HG03175 (cell line): ENCODE results near the gene BRD9.
A peak's percentile ranks its signal among the peaks of the same experiment; 100 is the strongest.
"Not testable (repeated sequence)": the region's sequence is repeated elsewhere in the genome, so short reads cannot be mapped to it uniquely, and the experiment has no call there.

ENCODE experiments used
- ATAC-seq: cut with Tn5 transposase; IDR thresholded peaks from one replicate; pipeline ENCODE4 v1.9.1; 2021; ENCODE audit warnings: mild to moderate bottlenecking, moderate library complexity; ENCODE audit not compliant: unreplicated experiment

BRD9 gene

GRCh38 chr5:923281-923873, 30.8 kb upstream of the BRD9 start:
- ATAC-seq: peak; percentile 74

DNA sequence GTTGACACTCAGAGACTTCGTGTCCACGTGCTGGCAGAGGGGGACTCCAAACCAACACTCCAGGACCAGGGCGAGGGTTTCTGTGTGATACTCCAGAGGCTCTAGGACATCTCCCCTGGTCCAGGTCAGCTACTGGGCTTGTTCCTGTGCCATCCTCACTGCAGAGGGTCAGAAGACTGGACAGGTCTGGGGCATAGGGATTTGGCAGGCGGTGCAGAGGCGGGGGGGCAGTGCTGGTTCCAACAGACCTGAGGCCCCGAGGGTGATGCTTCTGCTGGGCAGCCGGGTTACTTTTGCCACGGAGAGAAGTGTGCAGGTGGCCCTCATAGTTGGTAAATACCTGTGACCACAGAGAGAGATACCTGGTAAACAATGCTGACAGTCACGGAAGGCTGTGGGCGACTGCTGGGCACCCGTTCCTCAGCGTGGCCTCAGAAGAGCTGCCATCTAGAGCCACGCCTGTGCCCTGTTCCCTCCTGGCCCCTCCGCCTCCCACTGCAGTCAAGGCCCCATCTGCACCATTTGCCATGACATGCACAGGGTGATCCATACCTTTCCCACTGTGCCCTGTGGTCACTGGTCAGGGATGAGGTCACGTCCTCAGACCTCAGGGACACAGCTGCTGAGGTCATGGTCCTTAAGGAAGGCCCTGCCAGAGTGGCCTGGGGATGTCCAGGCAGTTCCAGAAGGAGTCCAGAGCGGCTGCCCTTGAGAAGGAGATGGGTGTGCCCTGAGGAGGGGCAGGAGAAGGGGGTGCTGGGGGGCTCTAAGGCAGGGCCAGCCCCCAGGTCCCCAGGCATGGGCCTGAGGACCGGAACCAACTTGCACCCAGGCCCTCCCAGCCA, 30.1 kb upstream of the BRD9 start:
- ATAC-seq: no peak

DNA sequence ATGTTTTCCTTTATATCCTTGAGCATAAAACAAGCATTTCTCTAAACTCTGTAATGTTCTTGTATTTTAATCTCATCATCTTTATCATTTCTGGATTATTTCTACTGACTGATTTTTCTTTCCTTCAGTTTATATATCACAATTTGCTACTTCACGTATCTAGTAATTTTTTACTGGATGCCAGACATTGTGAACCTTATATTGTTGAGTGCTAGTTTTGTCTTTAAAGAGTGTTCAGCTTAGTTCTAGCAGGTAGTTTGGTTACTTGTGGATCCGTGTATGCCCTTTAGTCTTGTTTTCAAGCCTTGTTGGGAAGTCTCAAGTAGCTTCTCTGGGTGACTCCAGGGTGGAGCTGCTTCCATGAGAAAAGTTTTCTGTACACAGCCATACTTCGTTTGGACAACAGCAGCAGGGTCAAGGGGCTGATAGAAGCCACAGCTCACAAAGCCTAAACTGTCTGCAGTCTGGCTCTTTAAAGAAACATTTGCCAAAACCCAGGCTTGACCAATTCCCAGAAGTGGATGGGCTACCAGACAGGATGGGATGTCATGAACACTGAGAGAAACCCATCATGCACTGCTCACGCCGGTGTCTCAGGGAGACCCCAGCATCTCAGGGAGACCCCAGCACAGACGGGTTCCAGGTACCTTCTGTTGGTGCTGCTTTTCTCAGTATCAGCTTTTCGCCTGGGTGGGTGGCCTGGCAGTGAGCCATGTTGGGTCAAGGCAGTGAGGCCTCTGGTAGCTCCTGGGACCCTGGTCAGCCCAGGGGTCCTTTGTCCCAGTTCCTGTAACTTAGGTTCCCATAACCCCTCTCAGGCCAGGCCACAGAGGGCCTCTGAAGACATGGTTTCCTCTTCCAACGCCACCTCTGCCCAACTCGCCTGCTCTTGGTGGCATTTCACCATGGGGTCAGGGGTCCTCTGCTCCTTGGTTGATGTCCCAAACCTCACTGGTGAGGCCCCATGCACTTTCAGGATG, 29.1 kb upstream of the BRD9 start:
- ATAC-seq: no peak

GRCh38 chr5:920321-920720, 27.7 kb upstream of the BRD9 start:
- ATAC-seq: no peak

DNA sequence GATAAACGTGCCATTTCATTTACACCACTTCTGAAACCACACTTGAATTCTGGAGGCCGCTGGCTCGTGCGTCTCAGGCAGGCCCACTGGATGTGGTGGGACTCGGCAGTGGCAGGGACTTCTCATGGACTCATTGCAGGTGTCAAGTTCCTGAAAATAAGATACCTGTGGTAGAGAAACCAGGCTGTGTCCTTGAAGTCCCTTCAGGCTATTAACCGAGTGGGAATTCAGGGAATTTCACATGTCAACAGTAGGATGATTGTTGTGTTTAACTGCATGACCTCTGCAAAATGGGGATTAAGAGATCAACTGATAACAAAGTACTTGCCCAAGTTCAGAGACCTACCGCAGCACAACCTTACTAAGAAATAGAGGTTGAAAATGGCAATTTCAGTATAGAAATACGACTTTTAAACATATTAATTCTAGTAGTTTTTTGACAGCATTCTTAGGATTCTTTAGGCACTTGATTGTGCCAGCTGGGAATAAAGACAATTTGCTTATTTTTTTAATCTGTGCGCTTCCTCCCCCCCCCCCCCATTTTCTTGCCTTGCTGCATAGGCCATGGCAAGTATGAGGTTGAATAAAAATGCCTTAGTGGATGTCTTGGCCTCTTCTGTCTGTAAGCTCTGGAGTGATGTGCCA, 26.9 kb upstream of the BRD9 start:
- no peak for ATAC-seq

- not testable (repeated sequence) for ATAC-seq
These were observed 26.1 kb upstream of the BRD9 start for GRCh38 chr5:918717-919116.

GRCh38 chr5:916441-917293, 24.1 kb upstream of the BRD9 start:
- ATAC-seq: no peak

DNA sequence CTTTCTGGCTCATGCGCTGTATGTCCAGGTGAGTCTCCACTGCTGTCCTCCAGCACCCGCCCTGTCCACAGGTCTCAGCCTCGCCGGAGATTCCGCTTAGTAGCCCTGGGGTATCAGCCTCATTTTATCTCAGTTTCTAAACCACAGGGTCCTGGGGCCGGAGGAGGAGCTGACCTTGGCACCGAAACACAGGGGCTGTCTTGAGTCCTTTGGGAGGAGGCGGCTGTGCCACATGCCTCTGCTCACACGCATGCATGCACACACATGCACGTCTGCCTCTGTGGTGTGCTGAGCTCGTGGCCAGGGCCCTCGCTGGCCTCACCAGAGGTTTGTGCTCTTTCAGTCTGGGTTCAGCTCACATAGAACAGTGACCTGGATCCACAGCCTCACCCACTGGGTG, 23.3 kb upstream of the BRD9 start:
- no peak for ATAC-seq

- ATAC-seq: not testable (repeated sequence)
These were observed 22.7 kb upstream of the BRD9 start for GRCh38 chr5:915346-915745.

DNA sequence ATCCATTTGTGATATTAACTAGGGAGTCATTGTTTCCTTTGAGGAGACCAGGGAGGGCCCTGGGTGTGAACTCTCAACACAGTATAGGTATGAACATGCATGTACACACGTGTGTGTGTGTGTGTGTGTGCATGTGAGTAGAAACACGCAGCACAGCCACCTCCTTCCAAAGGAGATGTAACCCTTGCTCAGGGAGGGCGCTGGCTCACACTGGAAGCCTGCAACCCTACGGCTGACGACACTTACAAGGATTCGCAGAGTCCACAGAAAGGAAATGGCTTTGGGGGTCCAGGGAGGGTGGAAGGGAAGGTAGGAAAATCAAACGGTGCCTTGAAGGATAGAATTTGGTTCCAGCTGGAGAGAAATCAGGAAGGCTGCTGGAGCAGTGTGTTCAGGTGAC, 22.0 kb upstream of the BRD9 start:
- ATAC-seq: no peak

DNA sequence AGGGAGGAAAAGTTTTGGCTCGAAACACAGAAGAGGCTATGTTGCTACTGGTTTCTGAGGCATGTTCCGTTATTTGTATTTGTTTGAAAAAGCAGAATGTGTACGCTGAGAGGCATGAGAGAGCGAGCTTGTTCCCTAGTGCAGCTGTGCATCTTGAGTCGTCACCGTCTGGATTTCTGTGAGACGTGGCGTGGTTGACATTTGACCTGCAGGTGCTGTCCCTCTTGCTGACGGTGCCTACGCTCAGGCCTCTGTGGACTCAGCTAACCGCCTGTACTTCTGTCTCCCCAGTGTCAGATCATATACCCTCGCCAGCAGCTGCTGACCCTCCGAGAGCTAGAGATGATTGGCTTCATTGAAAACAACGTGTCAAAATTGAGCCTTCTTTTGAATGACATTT, 21.6 kb upstream of the BRD9 start:
- no peak for ATAC-seq

DNA sequence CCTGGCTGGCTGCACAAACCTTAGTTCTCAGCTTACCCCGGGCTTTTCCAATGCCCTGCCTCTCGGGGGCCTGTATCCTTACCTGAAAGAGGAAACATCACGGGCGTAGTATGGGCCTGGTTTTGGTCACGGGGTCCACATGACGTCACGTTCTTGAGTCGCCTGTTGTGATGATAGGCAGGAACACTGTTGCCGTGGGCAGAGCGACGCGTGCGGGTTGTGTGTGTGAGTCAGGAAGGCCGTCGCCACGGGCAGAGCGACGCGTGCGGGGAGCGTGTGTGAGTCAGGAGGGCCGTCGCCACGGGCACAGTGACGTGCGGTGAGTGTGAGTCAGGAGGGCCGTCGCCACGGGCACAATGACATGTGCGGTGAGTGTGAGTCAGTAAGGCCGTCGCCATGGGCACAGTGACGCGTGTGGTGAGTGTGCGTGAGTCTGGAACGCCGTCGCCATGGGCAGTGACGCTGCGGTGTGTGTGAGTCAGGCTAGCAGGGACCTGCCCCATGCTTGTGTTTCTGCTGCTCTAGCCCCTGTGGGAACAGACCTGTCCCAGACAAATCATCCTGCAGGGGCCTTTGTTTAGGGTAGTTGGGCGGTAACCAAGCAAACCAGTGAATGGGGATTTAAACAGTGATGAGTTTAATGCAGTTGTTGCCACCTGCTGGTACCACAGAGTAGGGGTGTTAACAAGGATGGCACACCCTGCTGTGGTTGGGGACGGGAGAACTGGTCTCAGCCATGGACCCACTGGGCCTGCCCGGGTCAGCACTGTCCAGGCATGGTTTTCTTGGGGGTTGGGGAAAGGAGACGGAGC, 19.9 kb upstream of the BRD9 start:
- ATAC-seq: no peak

DNA sequence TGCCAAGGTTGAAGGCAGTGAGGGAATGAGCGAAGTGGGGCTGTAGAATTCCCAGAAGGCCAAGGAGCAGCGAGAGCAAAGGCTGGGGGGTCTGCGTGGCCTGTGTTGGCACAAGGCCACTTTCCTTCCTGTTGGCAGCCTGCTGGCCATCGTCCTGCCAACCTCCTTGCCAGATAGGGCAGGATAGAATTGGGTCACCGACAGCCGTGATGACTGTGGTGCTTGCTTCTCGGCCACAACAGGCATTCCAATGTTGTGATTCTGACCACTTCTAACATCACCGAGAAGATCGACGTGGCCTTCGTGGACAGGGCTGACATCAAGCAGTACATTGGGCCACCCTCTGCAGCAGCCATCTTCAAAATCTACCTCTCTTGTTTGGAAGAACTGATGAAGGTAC, 19.0 kb upstream of the BRD9 start:
- no peak for ATAC-seq

DNA sequence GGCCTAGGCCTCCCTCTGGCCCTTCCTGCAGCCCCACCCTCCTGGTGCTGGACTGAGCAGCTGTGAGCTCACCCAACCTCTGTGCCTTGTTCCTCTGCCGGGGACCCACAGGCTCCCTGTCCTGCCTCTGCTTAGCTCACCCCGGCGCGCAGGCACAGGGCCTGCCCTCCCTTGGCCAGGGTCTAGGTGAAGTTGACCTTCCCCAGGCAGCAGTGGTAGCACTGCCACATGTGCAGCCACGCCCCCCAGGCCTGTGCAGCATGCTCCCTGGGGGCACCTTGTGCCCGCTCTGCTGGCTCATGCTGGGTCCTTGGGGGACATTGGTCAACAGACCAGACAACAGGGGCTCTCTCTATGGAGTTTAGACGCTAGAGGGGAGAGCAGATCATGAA, 18.2 kb upstream of the BRD9 start:
- ATAC-seq: no peak

DNA sequence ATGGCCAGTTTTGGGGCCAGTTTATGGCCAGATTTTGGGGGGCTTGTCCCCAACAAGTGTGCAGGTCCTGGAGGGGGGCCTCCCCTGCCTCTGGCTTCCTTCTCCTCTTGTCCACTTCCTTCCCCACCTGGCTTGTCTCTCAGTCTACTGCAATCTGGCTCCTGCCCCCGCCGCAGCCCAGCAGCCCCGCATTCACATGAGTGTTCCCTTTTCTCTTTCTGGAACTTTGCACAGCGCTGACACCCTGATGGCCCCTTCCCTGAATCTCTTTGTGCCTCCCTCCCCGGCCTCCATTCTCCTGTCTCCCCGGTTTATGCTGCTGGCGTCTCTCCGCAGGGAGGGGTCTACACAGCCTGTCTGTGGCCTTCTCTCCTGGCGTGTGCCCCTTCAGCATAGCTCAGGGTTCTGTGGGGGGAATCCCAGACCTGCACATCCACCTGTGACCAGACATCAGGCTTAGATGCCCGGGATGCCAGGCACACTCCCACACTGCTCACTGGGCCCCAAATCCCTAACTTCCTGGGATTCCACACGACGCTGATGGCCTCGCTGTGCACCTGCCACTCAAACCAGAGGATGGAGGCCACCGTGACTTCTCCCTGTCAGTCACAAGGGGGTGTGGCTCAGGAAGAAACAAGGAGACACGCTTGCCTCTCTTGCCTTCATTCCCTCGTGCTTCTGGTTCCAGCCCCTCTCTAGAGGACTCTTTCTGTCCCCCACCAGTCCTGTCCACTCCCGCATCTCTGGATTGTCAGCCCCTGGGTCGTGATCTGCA, 17.6 kb upstream of the BRD9 start:
- no peak for ATAC-seq

GRCh38 chr5:909086-909485, 16.5 kb upstream of the BRD9 start:
- no peak for ATAC-seq

- no peak for ATAC-seq
These were observed 15.6 kb upstream of the BRD9 start for GRCh38 chr5:908172-908571.

GRCh38 chr5:907366-907910, 14.8 kb upstream of the BRD9 start:
- ATAC-seq: no peak
